HepG2 (cell line): ENCODE measurements around the gene MUCL3.

Source experiments
- KDM1A ChIP-seq: IDR thresholded peaks from 2 replicates; pipeline ENCODE4 v1.6.1; 2016; ENCODE audit warnings: missing compliant biosample characterization
- TF ChIP-seq, protein P1 (sequence below): sonication (generic); formaldehyde crosslinking; IDR thresholded peaks from 2 replicates; pipeline ENCODE4 v1.5.0; 2020; ENCODE audit warnings: missing genetic modification reagents, mild to moderate bottlenecking, borderline replicate concordance

DNA sequence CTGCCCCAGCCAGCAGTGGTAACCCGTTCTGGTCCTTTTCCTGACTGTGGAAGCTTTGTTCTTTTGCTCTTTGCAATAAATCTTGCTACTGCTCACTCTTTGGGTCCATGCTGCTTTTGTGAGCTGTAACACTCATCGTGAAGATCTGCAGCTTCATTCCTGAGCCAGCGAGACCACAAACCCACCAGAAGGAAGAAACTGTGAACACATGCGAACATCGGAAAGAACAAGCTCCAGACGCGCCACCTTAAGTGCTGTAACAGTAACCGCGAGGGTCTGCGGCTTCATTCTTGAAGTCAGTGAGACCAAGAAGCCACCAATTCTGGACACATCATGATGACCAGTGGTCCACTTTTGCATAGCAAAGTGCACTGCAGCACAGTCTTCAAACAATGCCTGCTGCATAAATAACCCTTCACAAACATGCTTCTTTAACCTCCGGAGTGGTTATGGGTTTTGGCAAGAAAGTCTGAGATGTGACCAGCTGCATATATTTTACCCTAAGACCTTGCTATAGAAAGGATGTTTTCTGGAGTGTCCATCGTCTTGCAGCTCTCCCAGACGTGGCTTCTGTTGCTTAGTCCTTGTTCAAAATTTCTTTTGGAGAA is 60.6 kb downstream of the MUCL3 start:
- TF ChIP-seq KDM1A (CRISPR knock-in tag): no peak
- TF ChIP-seq, protein P1, sequence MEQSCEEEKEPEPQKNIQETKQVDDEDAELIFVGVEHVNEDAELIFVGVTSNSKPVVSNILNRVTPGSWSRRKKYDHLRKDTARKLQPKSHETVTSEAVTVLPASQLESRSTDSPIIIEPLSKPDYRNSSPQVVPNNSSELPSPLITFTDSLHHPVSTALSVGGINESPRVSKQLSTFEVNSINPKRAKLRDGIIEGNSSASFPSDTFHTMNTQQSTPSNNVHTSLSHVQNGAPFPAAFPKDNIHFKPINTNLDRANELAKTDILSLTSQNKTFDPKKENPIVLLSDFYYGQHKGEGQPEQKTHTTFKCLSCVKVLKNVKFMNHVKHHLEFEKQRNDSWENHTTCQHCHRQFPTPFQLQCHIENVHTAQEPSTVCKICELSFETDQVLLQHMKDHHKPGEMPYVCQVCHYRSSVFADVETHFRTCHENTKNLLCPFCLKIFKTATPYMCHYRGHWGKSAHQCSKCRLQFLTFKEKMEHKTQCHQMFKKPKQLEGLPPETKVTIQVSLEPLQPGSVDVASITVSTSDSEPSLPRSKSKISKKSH (CRISPR knock-in tag): no peak
